SKM-1 (cell line): ENCODE results near the gene COMMD1.
"Not testable (repeated sequence)": the region's sequence is repeated elsewhere in the genome, so short reads cannot be mapped to it uniquely, and the experiment has no call there.

Experiments used
- DNase-seq: peaks from one replicate; lab custom pipeline; 2025; ENCODE audit not compliant: unreplicated experiment; lab: John Stamatoyannopoulos, UW

COMMD1 gene

DNA sequence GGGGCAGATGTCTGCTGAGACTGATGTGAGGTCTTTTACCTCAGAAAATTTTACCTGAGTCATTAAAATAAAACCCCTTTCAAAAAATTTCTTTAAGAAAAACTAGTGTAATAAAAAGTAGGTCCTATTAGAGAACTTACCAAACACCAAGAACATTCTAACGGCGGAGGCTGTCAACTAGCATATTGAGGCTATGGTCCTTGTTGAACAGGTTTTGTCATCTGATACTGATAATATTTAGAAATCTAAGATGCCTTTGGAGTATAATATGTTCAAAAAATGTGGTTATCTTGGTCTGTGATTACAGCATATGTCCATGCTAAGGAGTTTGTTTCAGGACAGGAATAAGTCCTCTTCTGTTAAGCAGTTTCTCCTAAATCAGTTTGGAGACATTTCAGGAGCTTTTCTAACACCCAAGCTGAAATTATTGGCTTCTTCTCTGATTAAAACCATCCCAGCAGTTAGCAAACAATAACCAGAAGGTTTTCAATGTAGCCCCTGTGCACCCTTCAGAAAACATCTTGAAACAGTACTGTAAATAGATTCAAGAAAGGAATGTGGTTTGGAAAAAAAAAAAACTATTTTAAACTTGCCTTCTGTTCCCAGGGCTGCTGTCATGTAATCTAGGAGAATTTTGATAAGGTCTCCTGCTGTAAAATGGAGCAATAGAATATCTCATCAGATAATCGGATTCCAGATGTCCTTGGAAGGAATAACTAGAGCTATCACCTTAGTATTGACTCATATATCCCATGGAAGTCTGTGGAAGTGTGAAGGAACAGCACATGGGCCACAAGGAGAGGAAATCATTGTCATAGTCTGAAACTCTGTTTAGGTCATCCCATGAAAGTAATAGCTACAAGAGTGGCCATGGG lies 231.7 kb downstream of the COMMD1 start:
- no peak for DNase-seq

DNA sequence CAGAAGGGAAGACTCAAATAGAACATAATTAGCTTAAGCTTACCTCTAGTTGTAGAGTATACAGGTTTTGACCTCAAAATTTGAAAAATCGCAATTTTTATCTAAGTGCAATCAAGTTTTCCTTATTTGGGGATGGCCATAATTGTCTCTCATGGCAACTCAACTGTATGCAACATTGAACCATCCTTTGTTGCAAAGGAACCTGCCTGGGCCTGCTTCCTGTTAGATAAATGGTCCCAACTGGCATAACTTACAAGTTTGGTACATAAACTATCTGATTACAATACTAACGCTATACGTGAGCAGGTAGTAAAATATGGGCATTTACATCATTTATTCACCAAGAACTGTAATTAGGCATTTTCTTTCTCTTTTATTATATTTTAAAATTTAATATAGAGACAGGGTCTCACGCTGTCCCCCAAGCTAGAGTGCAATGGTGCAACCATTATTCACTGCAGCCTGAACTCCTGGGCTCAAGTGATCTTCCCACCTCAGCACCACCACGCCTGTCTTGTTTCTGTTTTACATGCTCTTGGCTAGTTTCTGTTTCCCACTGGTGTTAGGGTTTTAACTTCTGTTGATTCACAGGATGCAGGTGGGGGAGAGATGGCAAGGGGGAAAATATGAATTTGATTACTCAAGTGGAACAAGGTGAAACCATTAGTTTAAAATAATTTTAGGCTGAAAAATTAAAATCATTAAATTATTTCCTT lies 235.1 kb downstream of the COMMD1 start:
- no peak for DNase-seq

- DNase-seq = no peak
Observed at GRCh38 chr2:62141142-62141740, 235.8 kb downstream of the COMMD1 start.

- no peak for DNase-seq
Observed at GRCh38 chr2:62142054-62142453, 236.6 kb downstream of the COMMD1 start.

DNA sequence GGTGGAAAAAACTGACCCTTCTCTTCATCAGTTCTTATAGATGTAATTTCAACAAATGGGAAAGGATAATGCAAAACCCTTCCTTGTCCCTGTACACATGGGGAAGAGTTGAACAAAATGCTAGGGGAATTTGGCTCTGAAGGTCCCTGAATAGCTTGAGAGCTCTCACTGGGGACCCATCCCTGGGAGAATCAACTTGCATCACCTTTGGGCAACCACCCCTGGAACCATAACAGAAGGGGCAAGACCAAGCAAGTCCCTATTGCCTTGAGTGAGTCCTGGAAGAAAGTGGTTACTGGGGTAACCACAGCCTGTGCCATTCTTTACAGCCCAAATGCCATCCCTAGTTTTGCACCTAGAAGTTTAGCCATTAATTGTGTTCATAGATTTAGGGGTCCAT lies 238.2 kb downstream of the COMMD1 start:
- no peak for DNase-seq

GRCh38 chr2:62144689-62145477 lies 239.4 kb downstream of the COMMD1 start:
- no peak for DNase-seq

DNA sequence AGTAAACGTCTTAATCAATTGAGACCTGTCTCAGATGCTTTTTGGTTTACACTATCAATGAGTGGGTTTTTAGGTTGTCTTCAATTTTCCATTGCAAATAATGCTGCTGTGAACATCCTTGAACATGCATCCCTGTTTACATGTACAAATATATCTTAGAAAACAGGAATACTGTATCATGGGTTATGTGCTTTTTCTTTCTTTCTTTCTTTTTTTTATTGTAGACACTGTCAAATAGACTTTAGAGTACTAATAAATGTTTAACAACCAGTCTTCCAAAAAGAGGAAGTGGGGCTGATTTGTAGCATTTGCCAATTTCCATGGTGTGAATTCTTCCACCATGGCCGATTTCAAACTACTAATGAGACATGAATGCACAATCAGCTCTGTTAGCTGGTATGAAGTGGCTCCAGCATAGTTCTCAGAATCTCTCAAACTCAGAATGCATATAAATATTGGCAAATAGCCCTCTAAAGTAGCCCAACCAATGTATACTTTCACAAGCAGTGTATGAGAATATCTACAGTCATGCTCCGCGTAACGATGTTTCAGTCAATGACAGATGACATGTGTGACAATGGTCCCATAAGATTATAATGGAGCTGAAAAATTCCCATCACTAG lies 240.1 kb downstream of the COMMD1 start:
- DNase-seq = peak; percentile 24

GRCh38 chr2:62146790-62147189 lies 241.3 kb downstream of the COMMD1 start:
- not testable (repeated sequence) for DNase-seq

- DNase-seq = no peak
Observed at GRCh38 chr2:62147610-62148301, 242.3 kb downstream of the COMMD1 start.

GRCh38 chr2:62149708-62150107 lies 244.2 kb downstream of the COMMD1 start:
- DNase-seq = no peak

DNA sequence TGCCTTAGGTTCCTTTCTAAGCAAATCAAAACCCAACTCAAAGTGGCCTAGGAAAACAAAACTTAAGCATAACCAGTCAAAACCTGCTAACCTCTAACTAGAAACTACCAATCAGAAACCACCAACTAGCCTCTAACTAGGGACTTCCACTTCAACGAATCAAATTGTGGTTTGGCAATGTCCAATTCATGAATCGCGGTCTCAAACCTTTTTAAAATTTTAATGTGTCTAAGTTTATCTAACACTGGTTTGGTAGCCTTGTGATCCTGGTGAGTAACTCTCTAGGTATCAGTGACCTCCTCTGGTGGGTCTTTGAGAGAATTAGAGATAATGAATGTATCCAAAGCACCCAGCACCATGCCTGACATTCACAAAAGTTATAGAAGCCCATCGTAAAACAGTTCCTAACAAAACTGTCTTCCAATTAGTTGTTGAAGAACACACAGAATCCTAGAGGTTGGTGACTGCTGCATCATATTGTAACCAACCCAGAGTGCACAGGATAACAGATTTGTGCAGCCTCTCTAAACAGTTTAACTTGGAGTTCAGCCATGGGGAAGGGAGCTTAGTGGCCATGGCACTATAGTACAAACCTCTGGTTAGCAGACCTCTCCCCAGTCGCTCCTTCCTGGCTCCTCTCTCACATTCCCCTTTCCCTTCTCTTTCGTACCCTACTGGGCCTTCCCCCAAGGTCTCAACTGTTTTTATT lies 245.3 kb downstream of the COMMD1 start:
- no peak for DNase-seq

- DNase-seq = no peak
Observed at GRCh38 chr2:62151306-62151638, 245.8 kb downstream of the COMMD1 start.

- no peak for DNase-seq
Observed at GRCh38 chr2:62152000-62152399, 246.5 kb downstream of the COMMD1 start.

DNA sequence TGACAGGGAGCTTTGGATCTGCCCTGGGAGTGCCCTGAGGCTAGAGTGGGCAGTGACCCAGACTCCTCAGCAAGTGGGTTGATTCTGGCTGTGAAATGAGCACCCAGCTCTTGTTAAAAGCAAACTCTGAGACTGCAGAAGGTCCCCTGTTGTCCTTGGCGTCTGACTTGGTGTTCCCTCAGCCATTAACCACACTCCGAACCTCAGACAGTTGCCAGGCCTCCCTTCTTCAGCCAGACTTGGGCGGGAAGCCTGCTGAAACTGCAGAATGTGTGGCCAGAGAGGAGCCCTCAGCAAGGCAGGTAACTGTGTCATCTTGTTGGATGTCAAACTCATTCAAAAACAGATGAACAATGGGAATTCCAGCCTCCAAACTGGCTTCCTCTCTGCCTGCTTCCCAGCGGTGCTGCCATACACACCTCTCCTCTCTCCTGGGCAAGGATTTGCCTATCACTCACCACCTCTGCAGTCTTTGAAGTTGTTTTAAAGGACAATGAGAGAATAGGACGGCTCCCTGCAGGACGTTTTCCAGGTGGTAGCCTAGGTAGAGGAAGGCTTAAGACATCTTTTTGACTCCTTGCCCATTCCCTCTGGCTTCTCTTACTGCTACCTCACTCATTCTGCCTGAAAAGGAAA lies 251.5 kb downstream of the COMMD1 start:
- DNase-seq = no peak

DNA sequence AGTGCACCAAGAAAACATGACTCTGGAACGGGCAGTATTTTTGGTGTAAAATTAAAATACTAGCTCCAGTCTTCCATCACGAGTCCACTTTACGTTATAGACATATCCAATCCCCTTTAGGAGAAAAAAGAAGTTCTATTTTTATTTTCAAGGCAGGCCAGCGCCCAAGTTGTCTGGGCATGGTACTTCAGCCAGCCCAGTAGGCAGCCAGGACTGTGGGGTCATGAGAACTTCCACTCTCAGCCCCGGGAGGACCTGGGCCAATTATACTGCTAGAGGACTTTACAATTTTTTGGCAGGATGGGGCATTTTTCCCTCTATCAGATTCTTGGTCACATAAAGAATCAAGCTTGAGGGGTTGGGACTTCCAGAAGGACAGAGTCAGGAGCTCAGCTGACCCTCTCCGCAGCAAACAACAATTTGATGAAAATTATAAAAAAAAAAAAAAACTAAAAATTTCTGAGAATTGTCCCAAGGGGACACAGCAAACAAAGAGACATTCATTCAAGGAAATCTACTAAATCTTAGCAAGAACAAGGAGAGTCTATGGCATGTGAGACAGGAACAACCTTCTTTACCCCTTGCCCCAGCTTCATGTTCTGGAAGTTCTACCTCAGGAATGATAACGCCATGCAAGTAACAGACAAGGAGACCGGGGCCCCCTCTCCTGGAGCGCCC lies 253.1 kb downstream of the COMMD1 start:
- DNase-seq = no peak

- not testable (repeated sequence) for DNase-seq
Observed at GRCh38 chr2:62160691-62161090, 255.2 kb downstream of the COMMD1 start.

- no peak for DNase-seq
Observed at GRCh38 chr2:62163106-62163831, 257.8 kb downstream of the COMMD1 start.

GRCh38 chr2:62163834-62164233 lies 258.4 kb downstream of the COMMD1 start:
- no peak for DNase-seq
